T-helper 2 cell treated with Interferon-gamma antibody and Interleukin-4, amounts not matched to agents 100 ng/mL and 5 ng/mL, for 36 hours (primary cell): Measurements from ENCODE around the gene NHSL2. TPM values are rescaled to one million over a fixed set of nuclear protein-coding genes. Genes with fewer than 3 reads are reported as not detected.

Experiments
- intact Hi-C: fragments of 100-400 bp; cut with micrococcal nuclease; formaldehyde crosslinking; loops from one replicate; pipeline ENCODE4 v1.15.1; 2023
- total RNA-seq: library from RNA; stranded (reverse); gene quantifications from 2 replicates; pipeline ENCODE4 v1.2.3, GENCODE V29; 2022

The NHSL2 gene
- total RNA-seq, 1 donor from 2014 or later = 1.2 TPM

DNA sequence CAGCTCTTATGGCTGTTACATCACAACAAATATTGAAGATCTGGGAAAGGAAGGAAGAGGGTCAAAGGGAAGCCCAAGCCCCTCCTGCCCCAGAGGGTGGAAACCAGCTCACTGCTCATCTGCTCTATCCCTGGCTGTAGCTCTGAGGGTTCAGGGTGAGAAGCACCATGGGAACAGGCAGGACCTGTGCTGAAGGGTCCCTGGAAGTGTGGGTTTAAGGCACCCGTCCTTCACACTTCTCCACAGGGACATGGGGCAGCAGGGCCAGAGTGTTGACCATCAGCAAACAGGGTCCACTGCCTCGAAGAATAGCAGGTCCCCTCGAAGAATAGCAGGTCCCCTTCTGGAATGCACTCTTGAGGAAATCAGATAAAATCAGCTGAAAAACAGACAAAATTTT, 216.7 kb downstream of the NHSL2 start:
- intact Hi-C loops = loop anchor here (2.0 kb wide), 1 partner anchor 27 kb away; no protein-coding TSS in a partner anchor

DNA sequence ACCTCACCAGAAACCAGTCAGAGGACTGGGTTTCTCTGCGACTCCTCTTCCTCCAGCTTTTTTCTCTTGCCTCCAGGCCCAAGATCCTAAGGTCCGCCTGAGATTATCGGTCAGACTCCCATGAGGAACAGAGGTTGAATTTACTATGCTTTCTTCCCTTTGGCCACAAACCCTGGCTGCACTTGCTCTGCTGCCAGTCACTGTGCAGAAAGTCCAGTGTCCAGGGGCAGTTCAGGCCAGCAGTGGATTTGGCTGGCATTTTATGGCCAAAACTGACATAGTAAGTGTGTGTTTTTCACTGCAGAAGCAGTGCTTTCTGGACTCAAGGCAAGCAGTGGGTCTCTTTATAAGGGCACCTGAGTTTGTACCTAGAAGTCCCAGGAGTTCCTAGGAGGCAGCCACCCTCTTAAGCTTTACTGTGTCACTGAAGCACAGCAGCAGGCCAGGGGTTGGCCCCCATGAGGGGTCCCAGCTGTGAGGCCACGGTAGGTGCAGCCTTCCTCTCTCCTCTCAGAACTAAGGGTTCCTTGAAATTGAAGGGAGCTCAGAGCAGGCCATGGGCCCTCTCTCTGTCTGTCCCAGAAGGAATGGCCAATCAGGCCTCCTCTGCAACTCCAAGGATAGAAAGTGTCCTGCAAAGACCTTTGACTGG, 217.7 kb downstream of the NHSL2 start:
- intact Hi-C loops = no loop called here

DNA sequence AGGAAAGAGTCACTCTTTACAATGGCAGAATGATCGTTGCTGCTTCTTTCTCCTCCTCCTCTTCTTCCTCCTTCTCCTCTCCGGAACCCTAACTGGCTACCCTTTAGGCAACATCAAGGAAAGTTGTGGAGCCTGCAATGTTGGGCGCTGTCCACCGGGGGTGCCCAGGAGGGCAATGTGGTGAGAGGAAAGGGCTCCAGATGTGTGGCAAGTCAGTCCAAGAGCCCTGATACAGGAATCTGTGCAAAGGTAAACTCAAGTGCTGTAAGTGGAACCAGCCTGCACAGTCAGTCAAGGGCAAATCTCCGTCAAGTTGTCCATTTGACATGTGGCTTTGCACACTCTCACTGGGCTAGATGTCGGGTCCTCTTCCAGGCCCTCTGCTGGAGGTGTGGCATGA, 218.2 kb downstream of the NHSL2 start:
- intact Hi-C loops = no loop called here

DNA sequence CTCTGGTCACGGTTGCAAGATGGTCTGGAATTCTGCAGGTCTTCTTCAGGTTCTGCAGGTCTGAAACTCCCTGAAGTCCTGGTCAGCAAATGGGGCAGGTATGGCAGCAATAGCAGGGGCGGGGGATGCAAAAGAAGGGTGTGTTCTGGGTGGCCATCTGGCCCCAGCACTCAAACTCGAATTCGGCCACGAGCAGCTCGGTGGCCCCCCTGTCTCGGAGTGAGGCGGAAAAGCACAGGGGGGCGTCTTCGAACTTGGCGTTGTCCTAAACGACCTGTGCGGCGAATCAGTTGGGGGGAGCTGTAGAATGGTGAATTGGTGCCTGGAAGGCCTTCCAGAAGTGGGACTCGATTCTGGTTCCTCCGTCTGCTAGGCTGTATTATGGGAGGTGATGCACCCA, 219.0 kb downstream of the NHSL2 start:
- intact Hi-C loops = no loop called here

DNA sequence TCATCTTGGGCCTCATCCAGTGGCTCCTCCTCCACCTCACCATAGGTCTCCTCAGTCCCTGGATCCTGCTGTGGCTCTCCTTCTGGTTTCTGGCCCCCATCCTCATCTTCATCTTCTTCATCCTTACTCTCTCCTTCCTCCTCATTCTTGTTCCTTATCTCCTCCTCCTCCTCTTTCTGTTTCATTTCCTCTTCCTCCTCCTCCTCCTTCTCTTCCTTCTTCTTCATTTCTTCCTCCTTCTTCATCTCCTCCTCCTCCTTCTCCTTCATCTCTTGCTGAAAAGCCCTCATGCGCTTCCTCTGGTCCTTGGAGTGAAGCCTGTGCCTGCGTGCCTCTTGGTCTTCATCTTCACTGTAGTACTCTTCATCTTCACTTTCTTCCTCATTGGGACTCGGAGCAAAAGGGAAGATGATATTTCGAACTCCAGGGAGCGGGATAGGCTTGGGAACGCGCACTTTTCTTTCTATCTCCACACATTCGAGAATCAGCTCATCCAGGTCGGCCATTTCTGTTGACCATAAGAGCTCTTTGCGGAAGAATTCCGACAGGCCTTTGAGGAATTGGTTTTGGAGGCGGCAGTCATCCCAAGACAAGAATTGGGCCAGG, 219.6 kb downstream of the NHSL2 start:
- intact Hi-C loops = no loop called here

DNA sequence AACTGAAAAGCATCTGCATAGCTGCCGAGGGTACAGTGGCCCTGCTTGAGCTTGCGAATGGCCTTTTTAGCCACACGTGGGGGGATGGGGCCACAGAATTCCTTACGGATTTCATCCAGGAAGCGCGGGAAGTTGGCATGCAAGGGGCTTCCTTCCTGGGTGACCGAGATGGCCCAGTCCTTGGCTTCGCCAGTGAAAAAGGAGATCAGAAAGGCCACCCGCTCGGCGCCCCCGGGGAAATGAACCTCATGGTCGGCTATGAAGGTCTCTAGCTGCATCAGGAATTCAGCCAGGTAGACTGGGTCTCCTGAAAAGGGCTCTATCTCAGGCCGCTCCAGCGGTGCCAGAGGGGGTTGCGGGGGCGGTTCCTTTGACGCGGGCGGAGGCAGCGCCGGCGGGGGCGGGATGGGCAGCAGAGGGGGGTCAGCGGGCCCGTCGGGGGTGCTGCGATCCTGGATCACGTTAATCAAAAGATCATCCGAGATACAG, 220.2 kb downstream of the NHSL2 start:
- intact Hi-C loops = no loop called here

DNA sequence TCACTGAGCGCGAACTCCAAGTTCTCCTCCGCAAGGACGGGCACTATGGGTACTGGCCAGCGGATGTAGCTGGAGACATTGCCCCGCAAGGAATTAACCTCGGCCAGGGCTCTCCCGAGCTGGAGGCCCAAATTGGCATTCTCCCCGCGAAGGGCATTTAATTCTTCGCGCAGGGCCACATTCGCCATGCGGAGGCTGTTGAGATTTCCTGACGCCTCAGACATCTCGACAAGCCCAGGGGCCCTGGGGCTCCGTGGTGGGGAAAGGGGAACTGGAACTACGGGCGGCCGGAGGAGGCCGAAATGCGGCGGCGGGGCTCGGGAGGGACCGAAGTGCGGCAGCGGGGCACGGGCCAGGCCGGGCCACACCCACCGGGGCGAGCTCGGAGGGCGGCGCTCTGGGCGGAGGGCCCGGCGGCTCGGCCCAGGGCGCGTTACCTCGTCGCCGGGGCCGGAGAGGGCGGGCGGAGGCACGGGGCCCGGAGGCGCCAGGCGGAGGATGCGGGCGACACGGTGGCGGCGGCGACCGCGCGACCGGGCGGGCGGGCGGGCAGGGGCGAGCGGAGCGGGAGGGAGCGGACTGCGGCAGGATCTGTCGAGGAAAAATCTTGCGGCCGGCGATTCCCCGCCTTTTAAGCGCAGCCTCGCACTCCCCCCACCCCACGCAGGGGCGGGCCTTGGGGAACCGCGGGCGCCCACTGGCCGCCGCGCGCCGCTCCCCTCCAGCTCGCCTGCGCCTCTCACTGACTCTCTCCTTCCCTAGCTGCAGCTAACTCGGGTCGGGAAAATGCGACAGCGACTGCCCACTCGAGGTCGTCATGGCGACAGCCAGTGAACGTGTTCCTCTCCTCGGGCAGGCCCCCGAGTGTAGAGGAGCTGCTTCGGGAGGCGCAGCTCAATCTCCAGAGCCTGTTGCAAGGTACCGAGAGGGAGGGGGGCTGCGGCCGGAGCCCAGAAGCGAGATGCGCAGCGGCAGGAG, 221.0 kb downstream of the NHSL2 start, which contains the start of gene RTL5:
Gene RTL5 (minus strand): TSS at position 599 of the 978 bp plus-strand sequence.
- intact Hi-C loops = no loop called here

DNA sequence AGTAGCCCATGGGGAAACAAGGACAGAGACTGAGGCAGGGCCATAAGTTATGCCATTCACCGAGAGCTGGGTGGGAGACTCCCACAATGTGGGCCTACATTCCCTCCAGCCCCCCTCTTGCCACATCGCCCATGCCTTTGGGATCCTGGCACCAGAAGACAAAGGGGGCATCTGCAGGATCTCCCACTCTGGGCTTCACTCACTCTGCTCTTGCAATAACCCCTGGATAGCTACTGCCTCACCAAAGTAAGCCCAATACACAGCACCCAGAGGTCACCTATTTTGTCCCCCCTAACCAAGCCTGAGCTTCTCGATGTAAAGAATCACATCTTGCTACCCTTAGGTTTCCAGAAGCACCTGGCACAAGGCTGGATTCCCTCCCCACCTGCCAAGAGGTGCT, 221.8 kb downstream of the NHSL2 start:
- intact Hi-C loops = no loop called here

DNA sequence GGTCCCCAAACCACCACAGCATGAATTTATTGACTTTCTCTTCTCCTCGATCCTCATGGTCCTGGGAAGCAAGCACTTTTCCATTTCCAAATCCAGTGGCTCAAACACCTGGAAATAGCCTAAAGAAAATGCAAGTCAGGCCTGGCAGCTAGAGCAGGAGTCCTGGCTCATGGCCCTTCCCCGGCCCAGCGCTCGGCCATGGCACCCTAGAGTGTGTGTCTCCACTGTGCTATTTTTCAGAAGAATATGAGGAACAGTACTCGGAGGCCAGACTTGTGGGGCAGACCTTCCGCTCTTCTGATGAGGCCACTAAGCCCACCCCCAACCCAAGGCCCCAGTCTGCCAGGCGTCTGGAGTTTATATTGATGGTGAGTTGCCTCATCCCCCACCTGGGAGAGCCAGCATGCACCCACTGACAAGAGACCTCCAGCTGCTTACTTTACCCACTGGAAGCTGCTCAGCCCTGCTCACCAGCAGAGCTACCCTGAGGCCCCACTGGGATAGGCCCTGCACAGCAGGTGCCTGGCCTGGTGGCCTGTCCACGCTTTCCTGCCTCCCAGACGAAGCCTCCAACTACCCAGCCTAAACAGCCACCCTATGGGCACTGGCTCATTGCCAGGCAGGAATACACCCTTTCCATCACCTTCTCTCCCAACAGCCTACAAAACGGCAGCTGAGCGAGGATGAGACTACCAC, 223.4 kb downstream of the NHSL2 start:
- intact Hi-C loops = no loop called here

DNA sequence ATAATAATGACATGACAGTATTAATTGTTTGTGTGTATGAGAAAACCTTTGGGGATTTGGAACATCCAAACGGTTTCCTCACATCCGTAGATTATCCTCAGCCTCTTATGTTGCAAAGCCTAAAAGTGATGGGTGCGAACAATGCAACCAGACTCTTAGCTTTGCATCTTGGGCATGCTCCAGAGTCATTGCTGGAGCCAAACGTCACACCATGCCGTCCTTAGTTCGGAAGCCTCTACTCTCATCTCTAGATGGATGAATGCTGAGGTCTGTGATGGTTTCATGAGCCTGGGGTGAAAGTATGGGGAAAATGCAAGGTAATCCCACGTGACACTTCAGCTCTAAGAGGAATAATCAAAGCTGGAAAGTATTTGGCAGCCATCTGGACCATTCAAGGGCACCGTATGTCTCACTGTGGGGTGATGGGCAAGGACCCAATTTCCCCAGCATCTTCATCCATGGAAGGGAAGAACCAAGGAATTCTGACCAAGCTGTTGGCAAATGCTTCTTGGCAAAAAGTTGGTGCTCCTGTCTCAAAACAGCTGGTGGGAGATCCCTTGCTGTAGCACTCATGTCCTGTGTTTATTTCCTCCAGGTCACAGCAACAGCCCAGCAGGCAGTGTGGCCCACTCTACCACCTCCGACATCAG, 227.3 kb downstream of the NHSL2 start:
- intact Hi-C loops = no loop called here

DNA sequence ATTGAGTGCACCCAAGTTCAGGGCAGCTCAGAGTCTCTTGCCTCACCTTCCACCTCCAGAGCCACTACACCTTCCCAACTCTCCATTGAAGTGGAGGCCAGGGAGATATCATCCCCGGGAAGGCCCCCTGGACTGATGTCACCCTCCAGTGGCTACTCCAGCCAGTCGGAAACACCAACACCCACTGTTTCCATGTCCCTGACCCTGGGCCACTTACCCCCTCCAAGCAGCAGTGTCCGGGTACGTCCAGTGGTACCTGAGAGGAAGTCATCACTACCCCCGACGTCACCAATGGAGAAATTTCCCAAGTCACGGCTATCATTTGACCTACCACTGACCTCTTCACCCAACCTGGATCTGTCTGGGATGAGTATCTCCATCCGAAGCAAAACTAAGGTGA, 228.9 kb downstream of the NHSL2 start:
- intact Hi-C loops = no loop called here

DNA sequence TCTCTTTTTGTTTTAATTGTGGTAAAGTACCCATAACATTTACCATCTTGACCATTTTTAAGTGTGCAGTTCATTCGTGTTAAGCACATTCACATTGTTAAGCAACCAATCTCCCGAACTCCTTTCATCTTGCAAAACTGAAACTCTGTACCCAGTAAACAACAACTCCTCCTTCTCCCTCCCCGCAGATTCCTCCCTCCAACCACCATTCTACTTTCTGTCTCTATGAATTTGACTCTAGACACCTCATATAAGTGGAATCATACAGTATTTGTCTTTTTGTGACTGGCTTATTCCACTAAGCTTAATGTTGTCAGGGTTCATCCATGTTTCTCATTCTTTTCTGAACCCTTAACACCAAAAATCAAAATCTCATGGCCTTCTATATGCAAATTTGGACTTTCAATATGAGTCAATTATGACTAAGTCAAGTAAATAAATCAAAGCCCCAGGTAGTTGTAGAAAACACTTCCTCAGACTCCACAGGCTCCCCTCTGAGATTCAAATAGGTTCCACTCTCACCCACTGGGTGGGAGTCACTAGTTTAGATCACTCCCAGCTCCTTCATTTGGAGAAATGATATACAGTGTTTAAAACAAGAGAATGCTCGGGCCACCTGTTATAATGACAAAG, 230.8 kb downstream of the NHSL2 start:
- intact Hi-C loops = loop anchor here (1.0 kb wide), 1 partner anchor 40 kb away; the partner anchor contains the start of gene PIN4

DNA sequence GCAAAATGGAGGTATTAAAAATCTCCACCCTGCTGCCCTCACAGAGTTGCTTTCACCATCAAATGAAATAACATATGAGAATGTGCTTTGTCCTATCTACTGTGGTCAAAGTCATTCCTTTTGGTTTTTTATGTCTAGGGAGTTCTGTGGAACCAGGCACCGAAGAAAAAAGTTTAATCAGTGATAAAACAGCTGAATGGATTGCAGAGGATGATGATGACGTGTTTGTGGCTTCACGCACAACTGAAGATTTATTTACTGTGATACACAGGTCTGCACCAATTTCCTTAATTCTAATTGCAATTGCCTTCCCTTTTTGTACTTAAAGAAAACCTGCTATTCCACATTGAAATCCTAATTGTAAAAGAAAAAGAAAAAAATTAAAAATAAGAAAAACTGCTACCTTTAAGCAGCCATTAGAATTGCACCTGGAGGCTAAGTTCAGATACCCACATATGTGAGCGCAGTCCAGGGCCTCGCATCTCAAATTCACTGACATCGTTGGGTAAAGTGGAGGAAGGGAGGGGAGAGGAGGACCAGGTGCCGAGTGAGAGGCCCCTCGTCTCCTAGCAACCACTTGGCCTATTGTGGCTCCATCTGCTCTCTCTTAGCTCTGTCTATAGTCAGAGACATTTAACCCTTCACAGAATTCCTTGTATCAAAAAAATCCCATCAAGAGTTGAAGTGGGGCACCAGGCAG, 231.6 kb downstream of the NHSL2 start:
- intact Hi-C loops = no loop called here

DNA sequence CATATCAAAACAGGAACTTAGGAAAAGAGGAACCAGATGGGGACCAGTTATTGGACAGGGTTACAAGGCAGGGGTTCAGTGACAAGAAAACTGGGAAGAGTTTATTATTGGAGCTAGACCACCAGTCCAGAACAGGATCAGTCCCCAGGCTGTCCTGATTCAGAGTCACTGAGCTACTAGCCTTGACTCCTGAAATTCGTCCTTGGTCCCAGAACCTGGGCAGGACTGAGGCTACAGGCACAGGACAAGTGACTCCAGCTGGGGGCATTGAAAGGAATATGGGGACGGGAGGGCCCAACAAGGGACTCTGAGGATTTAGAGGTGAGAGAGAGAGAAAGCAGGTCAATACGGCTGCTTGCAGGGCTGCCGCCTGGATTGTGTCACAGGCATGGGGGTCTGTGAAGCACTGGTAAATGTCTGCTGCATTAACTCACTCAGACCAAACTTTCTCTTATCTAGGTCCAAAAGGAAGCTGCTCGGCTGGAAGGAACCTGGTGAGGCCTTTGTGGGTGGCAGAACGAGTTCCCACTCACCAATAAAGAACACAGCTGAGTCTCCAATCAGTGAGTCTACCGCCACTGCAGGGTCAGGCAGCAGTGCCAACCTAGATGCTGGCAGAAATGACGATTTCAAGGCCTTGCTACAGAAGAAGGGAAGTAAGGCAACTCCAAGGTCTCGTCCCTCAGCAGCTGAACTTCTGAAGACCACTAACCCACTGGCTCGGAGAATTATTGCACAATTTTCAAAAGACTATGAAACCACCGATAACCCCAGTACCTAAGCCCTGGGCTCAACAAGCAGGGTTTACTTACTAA, 232.4 kb downstream of the NHSL2 start:
- intact Hi-C loops = no loop called here

DNA sequence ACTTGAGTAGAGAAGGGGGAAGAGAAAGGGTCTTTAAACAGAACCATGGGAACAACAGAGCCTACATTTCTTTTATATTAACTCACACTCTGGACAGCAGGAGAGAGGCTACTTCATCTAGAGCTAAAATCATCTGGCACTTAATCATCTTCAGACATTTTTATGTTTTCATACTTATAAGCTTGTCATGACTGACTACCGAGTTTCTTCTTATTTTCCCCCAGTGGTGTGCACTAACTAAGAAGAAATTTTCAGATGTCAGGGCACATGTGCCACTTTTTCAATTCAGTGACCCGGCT, 232.9 kb downstream of the NHSL2 start:
- intact Hi-C loops = no loop called here

DNA sequence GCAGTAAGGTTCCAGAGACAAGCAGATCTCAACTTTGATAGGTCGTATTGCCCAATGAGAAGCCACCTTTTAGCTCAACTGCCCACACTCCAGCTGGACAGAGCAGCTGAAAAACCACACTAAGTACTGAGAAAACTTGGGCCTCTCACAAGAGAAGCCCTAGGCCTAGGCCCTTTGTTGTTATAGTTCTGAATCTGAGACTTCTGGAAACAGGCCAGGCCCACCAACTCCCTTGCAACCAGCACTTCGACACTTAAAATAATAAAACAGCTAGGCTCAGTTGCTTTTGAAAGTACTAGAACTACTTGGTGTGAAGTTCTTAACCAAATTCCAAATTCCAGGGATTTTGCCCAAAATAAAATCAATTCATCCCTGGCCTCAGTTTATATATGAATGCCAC, 234.5 kb downstream of the NHSL2 start:
- intact Hi-C loops = no loop called here

DNA sequence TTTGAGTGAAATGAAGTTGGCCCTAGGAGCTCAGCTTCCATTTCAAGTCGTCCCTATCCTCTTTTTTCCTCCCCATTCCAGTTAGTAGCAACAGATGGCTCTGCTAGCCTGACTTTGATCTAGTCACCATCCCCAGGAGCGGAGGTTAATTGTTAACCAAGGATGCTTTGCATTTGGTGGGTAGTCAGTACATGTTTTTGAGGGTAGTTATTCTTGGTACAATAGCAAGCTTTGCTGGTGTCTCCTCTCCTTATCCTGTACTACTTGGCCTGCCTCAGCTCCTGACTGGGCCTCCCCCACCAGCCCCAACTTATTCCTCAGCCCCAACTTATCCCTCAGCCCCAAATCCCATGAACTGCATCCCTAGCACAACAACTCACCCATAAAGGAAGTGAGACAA, 235.9 kb downstream of the NHSL2 start:
- intact Hi-C loops = no loop called here

DNA sequence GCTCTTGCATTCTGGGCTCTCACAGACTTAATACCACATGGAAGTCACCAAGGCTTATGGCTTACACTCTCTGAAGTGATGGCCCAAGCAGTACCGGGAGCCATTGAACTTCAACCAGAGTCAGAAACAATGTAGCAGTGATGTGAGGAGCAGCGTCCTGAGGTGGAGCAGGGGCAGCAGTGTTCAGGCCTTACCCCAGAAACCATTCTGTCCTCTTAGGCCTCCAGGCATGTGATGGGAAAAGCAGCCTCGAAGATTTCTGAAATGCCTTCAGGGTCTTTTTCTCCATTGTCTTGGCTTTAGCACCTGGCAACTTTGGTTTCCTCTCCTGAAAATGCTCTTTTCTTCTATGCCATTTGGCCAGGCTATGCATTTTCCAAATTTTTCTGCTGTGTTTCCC, 248.1 kb downstream of the NHSL2 start:
- intact Hi-C loops = no loop called here

DNA sequence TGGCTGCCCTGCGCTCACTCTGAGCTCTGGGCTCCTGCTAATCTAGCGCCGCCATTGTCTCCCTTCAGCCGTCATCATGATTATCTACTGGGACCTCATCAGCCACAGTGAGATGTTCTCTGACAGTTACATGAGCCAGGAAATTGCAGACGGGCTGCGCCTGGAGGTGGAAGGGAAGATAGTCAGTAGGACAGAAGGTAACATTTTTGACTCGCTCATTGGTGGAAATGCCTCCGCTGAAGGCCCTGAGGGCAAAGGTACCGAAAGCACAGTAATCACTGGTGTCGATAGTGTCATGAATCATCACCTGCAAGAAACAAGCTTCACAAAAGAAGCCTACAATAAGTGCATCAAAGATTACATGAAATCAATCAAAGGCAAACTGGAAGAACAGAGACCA, 249.1 kb downstream of the NHSL2 start:
- intact Hi-C loops = no loop called here
